SK-N-SH (cell line): ENCODE measurements around the gene NR1I2. TPM values are rescaled to one million over a fixed set of nuclear protein-coding genes. Genes with fewer than 3 reads are reported as not detected.

ENCODE experiments used
- CTCF ChIA-PET: fragments of 300-600, 350-600 bp; formaldehyde crosslinking; extraction: SDS; loops from one replicate; lab custom pipeline; 2021; lab: Yijun Ruan, JAX
- POLR2A ChIA-PET: fragments of 350-600 bp; sonication (Branson Sonifier 250); formaldehyde crosslinking; extraction: SDS; loops from one replicate; lab custom pipeline; 2020; ENCODE audit warnings: antibody characterized with exemption, inconsistent platforms; lab: Yijun Ruan, JAX
- DNase-seq: peaks from one replicate; pipeline ENCODE4 v3.0.0; 2012
- H2AFZ ChIP-seq: fragments of 200-600 bp; sonication (generic); 2 replicates; pipeline ENCODE4 v1.8.1; 2016; ENCODE audit warnings: antibody characterized with exemption, mild to moderate bottlenecking, low read depth
- H3F3A ChIP-seq: fragments of 200-600 bp; sonication (generic); replicated peaks from 2 replicates; pipeline ENCODE3; 2016; ENCODE audit warnings: antibody characterized with exemption, mild to moderate bottlenecking; ENCODE audit not compliant: insufficient read depth
- H3K27ac ChIP-seq, 2 experiments: fragments of 200-500 bp in 1 of 2; fragments of 200-600 bp in 1 of 2; sonication (Bioruptor generic) in 1 of 2; sonication (generic), shearing (Covaris generic) in 1 of 2; 2 replicates each; pipeline versions ENCODE4 v1.5.1 to v1.6.1; 2014 to 2016; ENCODE audit warnings: low read depth in 2 of 2, inconsistent platforms in 1 of 2, low read length in 1 of 2, mild to moderate bottlenecking in 1 of 2, mixed read lengths in 1 of 2
- H3K27me3 ChIP-seq: fragments of 200-600 bp; sonication (generic), shearing (Covaris generic); 2 replicates; pipeline ENCODE4 v1.6.1; 2016; ENCODE audit warnings: mixed run types; ENCODE audit not compliant: insufficient read depth
- H3K36me3 ChIP-seq, 2 experiments: fragments of 200-500 bp in 1 of 2; fragments of 200-600 bp in 1 of 2; sonication (Bioruptor generic) in 1 of 2; sonication (generic) in 1 of 2; replicated peaks in 1 of 2; 2 replicates each; pipeline versions ENCODE3 to v1.5.1; 2014 to 2016; ENCODE audit warnings: low read length in 1 of 2, mild to moderate bottlenecking in 1 of 2; ENCODE audit not compliant: insufficient read depth in 2 of 2, control insufficient read depth in 1 of 2
- H3K4me1 ChIP-seq, 2 experiments: fragments of 200-500 bp in 1 of 2; fragments of 200-600 bp in 1 of 2; sonication (Bioruptor generic) in 1 of 2; sonication (generic), shearing (Covaris generic) in 1 of 2; 2 replicates each; pipeline versions ENCODE4 v1.5.1 to v1.6.1; 2014 to 2016; ENCODE audit warnings: low read depth in 1 of 2, low read length in 1 of 2, mixed run types in 1 of 2; ENCODE audit not compliant: insufficient read depth in 2 of 2, control insufficient read depth in 1 of 2
- H3K4me2 ChIP-seq: fragments of 200-600 bp; sonication (generic), shearing (Covaris generic); 2 replicates; pipeline ENCODE4 v1.6.1; 2017; ENCODE audit warnings: mixed run types
- H3K4me3 ChIP-seq, 2 experiments: fragments of 200-500 bp in 1 of 2; fragments of 200-600 bp in 1 of 2; sonication (Bioruptor generic) in 1 of 2; sonication (generic), shearing (Covaris generic) in 1 of 2; 2 replicates each; pipeline versions ENCODE4 v1.5.1 to v1.8.1; 2014 to 2016; ENCODE audit warnings: low read depth in 2 of 2, inconsistent platforms in 1 of 2, low read length in 1 of 2, mild to moderate bottlenecking in 1 of 2, mixed read lengths in 1 of 2, moderate library complexity in 1 of 2
- H3K79me2 ChIP-seq: fragments of 200-600 bp; sonication (generic); 2 replicates; pipeline ENCODE4 v1.8.1; 2017; ENCODE audit warnings: mild to moderate bottlenecking; ENCODE audit not compliant: insufficient read depth
- H3K9ac ChIP-seq: fragments of 200-600 bp; sonication (generic); 2 replicates; pipeline ENCODE4 v1.6.1; 2017; ENCODE audit warnings: mixed run types
- H3K9me2 ChIP-seq: fragments of 200-600 bp; sonication (generic); 2 replicates; pipeline ENCODE4 v1.6.1; 2017; ENCODE audit warnings: mixed run types
- H3K9me3 ChIP-seq: fragments of 200-600 bp; sonication (generic); 2 replicates; pipeline ENCODE4 v1.6.1; 2017; ENCODE audit warnings: mixed run types, mild to moderate bottlenecking, moderate library complexity
- H4K20me1 ChIP-seq: fragments of 200-600 bp; sonication (generic); 2 replicates; pipeline ENCODE4 v1.6.1; 2017; ENCODE audit warnings: mild to moderate bottlenecking, mixed run types; ENCODE audit not compliant: insufficient read depth
- EP300 ChIP-seq, 2 experiments: IDR thresholded peaks; 2 replicates each; pipeline versions ENCODE4 v1.4.0 to v1.6.1; 2012; ENCODE audit warnings: borderline replicate concordance in 1 of 2, low read depth in 1 of 2, low read length in 1 of 2
- FOXJ3 ChIP-seq: sonication (generic); formaldehyde crosslinking; IDR thresholded peaks from 2 replicates; pipeline ENCODE4 v1.5.1; 2020; ENCODE audit warnings: mild to moderate bottlenecking, missing genetic modification reagents
- FOXM1 ChIP-seq: IDR thresholded peaks from 2 replicates; pipeline ENCODE4 v1.4.0; 2012; ENCODE audit warnings: low read depth, mild to moderate bottlenecking
- GATA2 ChIP-seq: sonication (generic); formaldehyde crosslinking; IDR thresholded peaks from 2 replicates; pipeline ENCODE4 v1.5.0; 2020; ENCODE audit warnings: mild to moderate bottlenecking, missing genetic modification reagents
- MXI1 ChIP-seq: IDR thresholded peaks from 2 replicates; pipeline ENCODE4 v1.6.1; 2012; ENCODE audit warnings: mild to moderate bottlenecking, low read depth, low read length, improper control_type of control experiment
- NFIC ChIP-seq: IDR thresholded peaks from 2 replicates; pipeline ENCODE4 v1.4.0; 2012; ENCODE audit warnings: borderline replicate concordance
- NRF1 ChIP-seq: IDR thresholded peaks from 2 replicates; pipeline ENCODE4 v1.6.1; 2012; ENCODE audit warnings: low read depth, mild to moderate bottlenecking, low read length
- RCOR1 ChIP-seq: fragments of 150-350 bp; IDR thresholded peaks from 2 replicates; pipeline ENCODE4 v1.6.1; 2017; ENCODE audit warnings: antibody characterized with exemption, low read length
- RXRA ChIP-seq: IDR thresholded peaks from 2 replicates; pipeline ENCODE4 v1.4.0; 2012; ENCODE audit warnings: low read depth, mild to moderate bottlenecking, borderline replicate concordance
- SMC3 ChIP-seq: IDR thresholded peaks from 2 replicates; pipeline ENCODE4 v1.6.1; 2012; ENCODE audit warnings: low read depth, low read length, improper control_type of control experiment
- TEAD4 ChIP-seq: IDR thresholded peaks from 2 replicates; pipeline ENCODE4 v1.4.0; 2012; ENCODE audit warnings: mild to moderate bottlenecking, borderline replicate concordance; ENCODE audit not compliant: insufficient read depth
- YY1 ChIP-seq: IDR thresholded peaks from 2 replicates; pipeline ENCODE4 v1.4.0; 2012; ENCODE audit warnings: low read depth, mild to moderate bottlenecking
- WGBS: methylation state at CpG from one replicate; pipeline ENCODE4 v1.1.6; 2017; ENCODE audit warnings: low lambda C conversion rate; 5-methylcytosine and 5-hydroxymethylcytosine counted together
- polyA plus RNA-seq, 3 experiments: library from polyadenylated mRNA; depleted of rRNA; stranded (reverse); fragments of >200 nt; gene quantifications; 2 replicates each; pipeline ENCODE4 v1.2.3, GENCODE V29; 2012
- TF ChIP-seq, protein P1 (sequence below): IDR thresholded peaks from 2 replicates; pipeline ENCODE4 v1.4.0; 2012; ENCODE audit warnings: low read depth, borderline replicate concordance
- TF ChIP-seq, protein P2 (sequence below): fragments of 150-350 bp; IDR thresholded peaks from 2 replicates; pipeline ENCODE4 v1.6.1; 2017; ENCODE audit warnings: antibody characterized with exemption, low read length, low read depth, borderline replicate concordance
- TF ChIP-seq, protein P3 (sequence below): fragments of 200-600 bp; sonication (generic); IDR thresholded peaks from 2 replicates; pipeline ENCODE4 v1.6.1; 2017; ENCODE audit warnings: antibody characterized with exemption, mild to moderate bottlenecking, moderate library complexity
- TF ChIP-seq, protein P4 (sequence below): IDR thresholded peaks from 2 replicates; pipeline ENCODE4 v1.4.0; 2012; ENCODE audit warnings: low read depth
- TF ChIP-seq, protein P5 (sequence below): fragments of 150-350 bp; IDR thresholded peaks from 2 replicates; pipeline ENCODE4 v1.6.1; 2016; ENCODE audit warnings: mild to moderate bottlenecking, low read depth, low read length

Gene NR1I2
- polyA plus RNA-seq, 1 of the 3 experiments (the other 2 are of a cell fraction), result 0.03 TPM

DNA sequence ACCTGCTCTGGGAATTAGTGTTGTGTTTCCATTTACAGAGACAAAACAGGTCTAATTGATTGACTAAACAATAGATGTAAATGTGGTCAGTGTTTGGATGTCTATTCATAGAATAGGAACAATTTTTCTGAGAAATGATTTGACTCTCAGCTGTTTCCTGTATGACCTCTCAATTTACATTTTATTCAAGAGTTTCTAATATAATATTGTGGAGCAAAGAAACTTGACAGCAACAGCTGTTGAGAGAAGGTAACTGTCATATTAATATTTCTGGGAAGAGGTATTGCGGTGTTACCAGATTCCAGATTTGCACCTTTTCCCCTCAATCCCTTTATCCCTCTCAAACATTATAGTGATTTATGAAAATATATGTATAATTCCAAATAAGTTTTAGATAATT lies 3.7 kb upstream of the NR1I2 start:
- WGBS, result 90% methylated on average over 1 of the region's 1 CpG
- Histone ChIP-seq H3K9me2 (no peaks in the 10 kb centered on the region), H3K36me3 (no peaks in the 10 kb centered on the region), H3K4me2 (no peak overlapping the region), H3K27ac (no peak overlapping the region), H3K79me2 (no peaks in the 10 kb centered on the region), H3F3A (no peaks in the 10 kb centered on the region), H2AFZ (no peak overlapping the region), H3K4me3 (no peak overlapping the region), H3K9me3 (peaks cover 3% of the 10 kb centered on the region), H3K9ac (no peak overlapping the region), H4K20me1 (no peaks in the 10 kb centered on the region), H3K4me1 (no peaks in the 10 kb centered on the region), H3K27me3 (no peaks in the 10 kb centered on the region)
- no peak for DNase-seq
- POLR2A ChIA-PET, result no interaction called here
- TF ChIP-seq, protein P1, sequence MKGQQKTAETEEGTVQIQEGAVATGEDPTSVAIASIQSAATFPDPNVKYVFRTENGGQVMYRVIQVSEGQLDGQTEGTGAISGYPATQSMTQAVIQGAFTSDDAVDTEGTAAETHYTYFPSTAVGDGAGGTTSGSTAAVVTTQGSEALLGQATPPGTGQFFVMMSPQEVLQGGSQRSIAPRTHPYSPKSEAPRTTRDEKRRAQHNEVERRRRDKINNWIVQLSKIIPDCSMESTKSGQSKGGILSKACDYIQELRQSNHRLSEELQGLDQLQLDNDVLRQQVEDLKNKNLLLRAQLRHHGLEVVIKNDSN, result no peak
- TF ChIP-seq, protein P2, sequence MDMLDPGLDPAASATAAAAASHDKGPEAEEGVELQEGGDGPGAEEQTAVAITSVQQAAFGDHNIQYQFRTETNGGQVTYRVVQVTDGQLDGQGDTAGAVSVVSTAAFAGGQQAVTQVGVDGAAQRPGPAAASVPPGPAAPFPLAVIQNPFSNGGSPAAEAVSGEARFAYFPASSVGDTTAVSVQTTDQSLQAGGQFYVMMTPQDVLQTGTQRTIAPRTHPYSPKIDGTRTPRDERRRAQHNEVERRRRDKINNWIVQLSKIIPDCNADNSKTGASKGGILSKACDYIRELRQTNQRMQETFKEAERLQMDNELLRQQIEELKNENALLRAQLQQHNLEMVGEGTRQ, result no peak
- TF ChIP-seq MXI1 (no peak), RCOR1 (no peak), FOXM1 (no peak), YY1 (no peak), NRF1 (no peak), EP300 (IDR thresholded peaks at IDR 0.05; ENCODE audit: borderline replicate concordance in 1 of 2, low read depth in 1 of 2, low read length in 1 of 2) (no peak), GATA2 (no peak), SMC3 (no peak), RXRA (no peak), NFIC (no peak), FOXJ3 (CRISPR knock-in tag) (no peak), TEAD4 (no peak)
- TF ChIP-seq, protein P3, sequence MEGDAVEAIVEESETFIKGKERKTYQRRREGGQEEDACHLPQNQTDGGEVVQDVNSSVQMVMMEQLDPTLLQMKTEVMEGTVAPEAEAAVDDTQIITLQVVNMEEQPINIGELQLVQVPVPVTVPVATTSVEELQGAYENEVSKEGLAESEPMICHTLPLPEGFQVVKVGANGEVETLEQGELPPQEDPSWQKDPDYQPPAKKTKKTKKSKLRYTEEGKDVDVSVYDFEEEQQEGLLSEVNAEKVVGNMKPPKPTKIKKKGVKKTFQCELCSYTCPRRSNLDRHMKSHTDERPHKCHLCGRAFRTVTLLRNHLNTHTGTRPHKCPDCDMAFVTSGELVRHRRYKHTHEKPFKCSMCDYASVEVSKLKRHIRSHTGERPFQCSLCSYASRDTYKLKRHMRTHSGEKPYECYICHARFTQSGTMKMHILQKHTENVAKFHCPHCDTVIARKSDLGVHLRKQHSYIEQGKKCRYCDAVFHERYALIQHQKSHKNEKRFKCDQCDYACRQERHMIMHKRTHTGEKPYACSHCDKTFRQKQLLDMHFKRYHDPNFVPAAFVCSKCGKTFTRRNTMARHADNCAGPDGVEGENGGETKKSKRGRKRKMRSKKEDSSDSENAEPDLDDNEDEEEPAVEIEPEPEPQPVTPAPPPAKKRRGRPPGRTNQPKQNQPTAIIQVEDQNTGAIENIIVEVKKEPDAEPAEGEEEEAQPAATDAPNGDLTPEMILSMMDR, result no peak
- TF ChIP-seq, protein P4, sequence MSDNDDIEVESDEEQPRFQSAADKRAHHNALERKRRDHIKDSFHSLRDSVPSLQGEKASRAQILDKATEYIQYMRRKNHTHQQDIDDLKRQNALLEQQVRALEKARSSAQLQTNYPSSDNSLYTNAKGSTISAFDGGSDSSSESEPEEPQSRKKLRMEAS, result no peak
- TF ChIP-seq, protein P5, sequence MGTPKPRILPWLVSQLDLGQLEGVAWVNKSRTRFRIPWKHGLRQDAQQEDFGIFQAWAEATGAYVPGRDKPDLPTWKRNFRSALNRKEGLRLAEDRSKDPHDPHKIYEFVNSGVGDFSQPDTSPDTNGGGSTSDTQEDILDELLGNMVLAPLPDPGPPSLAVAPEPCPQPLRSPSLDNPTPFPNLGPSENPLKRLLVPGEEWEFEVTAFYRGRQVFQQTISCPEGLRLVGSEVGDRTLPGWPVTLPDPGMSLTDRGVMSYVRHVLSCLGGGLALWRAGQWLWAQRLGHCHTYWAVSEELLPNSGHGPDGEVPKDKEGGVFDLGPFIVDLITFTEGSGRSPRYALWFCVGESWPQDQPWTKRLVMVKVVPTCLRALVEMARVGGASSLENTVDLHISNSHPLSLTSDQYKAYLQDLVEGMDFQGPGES, result no peak
- CTCF ChIA-PET, result no interaction called here
